ENCODE data around the gene CD53. TPM values are rescaled to one million over a fixed set of nuclear protein-coding genes. Genes with fewer than 3 reads are reported as not detected.
"Not testable (repeated sequence)": the region's sequence is repeated elsewhere in the genome, so short reads cannot be mapped to it uniquely, and the experiment has no call there.

CD53 gene, protein sequence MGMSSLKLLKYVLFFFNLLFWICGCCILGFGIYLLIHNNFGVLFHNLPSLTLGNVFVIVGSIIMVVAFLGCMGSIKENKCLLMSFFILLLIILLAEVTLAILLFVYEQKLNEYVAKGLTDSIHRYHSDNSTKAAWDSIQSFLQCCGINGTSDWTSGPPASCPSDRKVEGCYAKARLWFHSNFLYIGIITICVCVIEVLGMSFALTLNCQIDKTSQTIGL
- polyA plus RNA-seq (2013, experiment 1 of 2): not detected
- not detected for polyA plus RNA-seq (2013, experiment 2 of 2)

GRCh38 chr1:110872745-110873720 lies at the start of gene CD53:
Gene CD53 (plus strand): TSS chr1:110873148. CDS start chr1:110891409, 18,261 bp downstream.
- Histone ChIP-seq H3K9me3 (ENCODE audit: control insufficient read depth, low read length) (no peaks in the 10 kb centered on the region), H3K27ac (ENCODE audit: low read depth, low read length, severe bottlenecking) (no peak within 1 kb of the TSS), H3K4me3 (ENCODE audit: extremely low read depth, insufficient read depth, low read length, poor library complexity, severe bottlenecking) (no peak within 1 kb of the TSS), H3K36me3 (ENCODE audit: control insufficient read depth, insufficient read depth, low read length) (no peaks in the 10 kb centered on the region), H3K4me1 (ENCODE audit: control insufficient read depth, insufficient read depth, low read length, poor library complexity, severe bottlenecking) (no peaks in the 10 kb centered on the region)
- WGBS, 2 experiments (ENCODE audit: insufficient coverage in 2 of 2): 89 to 100% methylated on average over 3 to 9 of the region's 11 CpGs

DNA sequence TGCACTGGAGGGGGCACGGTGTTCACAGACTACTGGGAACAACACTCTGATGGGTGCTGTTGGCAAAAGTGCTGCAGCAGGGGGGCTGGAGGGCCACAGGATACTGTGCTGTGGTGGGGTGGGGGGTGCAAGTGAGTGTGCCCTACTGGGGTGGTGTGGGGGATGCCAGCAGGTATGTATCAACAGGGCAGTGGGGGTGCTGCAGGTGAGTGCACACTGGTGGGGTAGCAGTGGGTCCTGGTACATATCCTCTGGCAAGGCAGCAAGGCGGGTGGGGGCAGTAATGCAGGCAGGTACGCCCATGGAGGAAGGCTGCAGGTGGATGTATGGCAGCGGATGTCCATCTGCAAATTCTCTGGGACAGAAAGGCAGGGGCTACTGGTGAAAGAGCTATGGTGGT lies 48.8 kb upstream of the CD53 start:
- H3K36me3 ChIP-seq (ENCODE audit: control insufficient read depth, insufficient read depth, low read length): no peaks in the 10 kb centered on the region
- no peak overlapping the region for H3K4me3 ChIP-seq (ENCODE audit: extremely low read depth, insufficient read depth, low read length, poor library complexity, severe bottlenecking)
- H3K9me3 ChIP-seq (ENCODE audit: control insufficient read depth, low read length): no peaks in the 10 kb centered on the region
- WGBS, 2 experiments (ENCODE audit: insufficient coverage in 2 of 2): 88 to 92% methylated on average over 3 of the region's 4 CpGs
- no peak overlapping the region for H3K27ac ChIP-seq (ENCODE audit: low read depth, low read length, severe bottlenecking)
- no peaks in the 10 kb centered on the region for H3K4me1 ChIP-seq (ENCODE audit: control insufficient read depth, insufficient read depth, low read length, poor library complexity, severe bottlenecking)

- Histone ChIP-seq H3K4me1 (ENCODE audit: control insufficient read depth, insufficient read depth, low read length, poor library complexity, severe bottlenecking) (no peaks in the 10 kb centered on the region), H3K36me3 (ENCODE audit: control insufficient read depth, insufficient read depth, low read length) (no peaks in the 10 kb centered on the region), H3K27ac (ENCODE audit: low read depth, low read length, severe bottlenecking) (no peak overlapping the region), H3K4me3 (ENCODE audit: extremely low read depth, insufficient read depth, low read length, poor library complexity, severe bottlenecking) (no peak overlapping the region), H3K9me3 (ENCODE audit: control insufficient read depth, low read length) (no peaks in the 10 kb centered on the region)
- 38 to 88% methylated on average over 2 to 4 of the region's 5 CpGs for WGBS, 2 experiments (ENCODE audit: insufficient coverage in 2 of 2)
These were observed 42.9 kb upstream of the CD53 start for GRCh38 chr1:110829955-110830553.

GRCh38 chr1:110833779-110834178 lies 39.2 kb upstream of the CD53 start:
- no CpG with 5 or more reads among the region's 3 CpGs for WGBS, 2 experiments (ENCODE audit: insufficient coverage in 2 of 2)
- H3K27ac ChIP-seq (ENCODE audit: low read depth, low read length, severe bottlenecking); H3K4me3 ChIP-seq (ENCODE audit: extremely low read depth, insufficient read depth, low read length, poor library complexity, severe bottlenecking); H3K36me3 ChIP-seq (ENCODE audit: control insufficient read depth, insufficient read depth, low read length); H3K9me3 ChIP-seq (ENCODE audit: control insufficient read depth, low read length); H3K4me1 ChIP-seq (ENCODE audit: control insufficient read depth, insufficient read depth, low read length, poor library complexity, severe bottlenecking): not testable (repeated sequence)

DNA sequence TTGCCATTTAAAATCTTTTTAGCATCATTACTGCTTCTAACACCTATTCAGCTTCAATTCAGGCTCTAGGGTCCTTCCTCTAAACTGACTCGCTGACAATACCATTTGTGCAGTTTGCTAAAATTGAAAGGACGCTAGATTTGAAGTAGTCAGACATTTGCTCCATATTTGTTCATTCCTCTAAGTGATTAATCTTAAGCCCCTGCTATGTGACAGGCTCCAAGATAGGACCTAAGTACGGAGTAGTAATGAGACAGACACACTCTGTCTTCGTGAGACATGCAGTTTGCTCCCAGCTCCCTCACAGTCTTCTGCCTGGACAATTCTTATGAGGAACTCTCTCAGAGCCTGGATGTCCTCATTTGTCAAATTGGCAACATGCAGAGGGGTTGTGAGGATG lies 26.1 kb upstream of the CD53 start:
- Histone ChIP-seq H3K9me3 (ENCODE audit: control insufficient read depth, low read length) (no peaks in the 10 kb centered on the region), H3K4me1 (ENCODE audit: control insufficient read depth, insufficient read depth, low read length, poor library complexity, severe bottlenecking) (no peaks in the 10 kb centered on the region), H3K36me3 (ENCODE audit: control insufficient read depth, insufficient read depth, low read length) (no peaks in the 10 kb centered on the region), H3K4me3 (ENCODE audit: extremely low read depth, insufficient read depth, low read length, poor library complexity, severe bottlenecking) (no peak overlapping the region), H3K27ac (ENCODE audit: low read depth, low read length, severe bottlenecking) (no peak overlapping the region)
- WGBS, 2 experiments (ENCODE audit: insufficient coverage in 2 of 2): 63 to 89% methylated on average over 3 to 4 of the region's 4 CpGs

- Histone ChIP-seq H3K27ac (ENCODE audit: low read depth, low read length, severe bottlenecking) (no peak overlapping the region), H3K4me3 (ENCODE audit: extremely low read depth, insufficient read depth, low read length, poor library complexity, severe bottlenecking) (no peak overlapping the region), H3K4me1 (ENCODE audit: control insufficient read depth, insufficient read depth, low read length, poor library complexity, severe bottlenecking) (no peaks in the 10 kb centered on the region), H3K9me3 (ENCODE audit: control insufficient read depth, low read length) (no peaks in the 10 kb centered on the region), H3K36me3 (ENCODE audit: control insufficient read depth, insufficient read depth, low read length) (no peaks in the 10 kb centered on the region)
- WGBS, 2 experiments (ENCODE audit: insufficient coverage in 2 of 2): no CpG with 5 or more reads among the region's 2 CpGs
These were observed 22.8 kb upstream of the CD53 start for GRCh38 chr1:110850145-110850544.

GRCh38 chr1:110850627-110851026 lies 22.3 kb upstream of the CD53 start:
- H3K27ac ChIP-seq (ENCODE audit: low read depth, low read length, severe bottlenecking): no peak overlapping the region
- WGBS, 2 experiments (ENCODE audit: insufficient coverage in 2 of 2): no CpG with 5 or more reads among the region's 1 CpG
- H3K9me3 ChIP-seq (ENCODE audit: control insufficient read depth, low read length): no peaks in the 10 kb centered on the region
- H3K4me3 ChIP-seq (ENCODE audit: extremely low read depth, insufficient read depth, low read length, poor library complexity, severe bottlenecking): no peak overlapping the region
- H3K4me1 ChIP-seq (ENCODE audit: control insufficient read depth, insufficient read depth, low read length, poor library complexity, severe bottlenecking): no peaks in the 10 kb centered on the region
- H3K36me3 ChIP-seq (ENCODE audit: control insufficient read depth, insufficient read depth, low read length): no peaks in the 10 kb centered on the region

GRCh38 chr1:110853135-110853534 lies 19.8 kb upstream of the CD53 start:
- WGBS, 2 experiments (ENCODE audit: insufficient coverage in 2 of 2): no CpG with 5 or more reads among the region's 3 CpGs
- Histone ChIP-seq H3K36me3 (ENCODE audit: control insufficient read depth, insufficient read depth, low read length) (no peaks in the 10 kb centered on the region), H3K4me1 (ENCODE audit: control insufficient read depth, insufficient read depth, low read length, poor library complexity, severe bottlenecking) (no peaks in the 10 kb centered on the region)

DNA sequence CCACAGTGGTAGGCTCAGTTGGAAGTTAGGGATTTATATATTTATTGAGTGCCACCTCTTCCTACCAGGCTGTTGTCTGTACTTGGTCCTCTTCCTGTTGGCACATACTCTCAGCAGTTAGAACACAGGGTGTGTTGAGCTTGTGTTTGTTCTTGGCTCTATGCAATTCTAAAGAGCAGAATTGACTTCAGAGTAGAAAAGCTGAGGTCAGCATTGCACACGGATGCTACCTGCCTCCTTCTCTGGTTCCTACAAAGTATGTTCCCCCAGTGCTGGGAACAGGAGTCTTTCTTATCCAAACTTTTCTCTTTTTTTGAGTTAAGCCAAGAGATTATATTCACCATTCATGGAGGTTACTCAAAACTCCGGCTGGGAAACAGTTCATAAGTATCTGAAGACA lies 16.5 kb upstream of the CD53 start:
- Histone ChIP-seq H3K4me1 (ENCODE audit: control insufficient read depth, insufficient read depth, low read length, poor library complexity, severe bottlenecking) (no peaks in the 10 kb centered on the region), H3K36me3 (ENCODE audit: control insufficient read depth, insufficient read depth, low read length) (no peaks in the 10 kb centered on the region), H3K4me3 (ENCODE audit: extremely low read depth, insufficient read depth, low read length, poor library complexity, severe bottlenecking) (no peak overlapping the region), H3K9me3 (ENCODE audit: control insufficient read depth, low read length) (no peaks in the 10 kb centered on the region), H3K27ac (ENCODE audit: low read depth, low read length, severe bottlenecking) (no peak overlapping the region)
- WGBS, 2 experiments (ENCODE audit: insufficient coverage in 2 of 2): 63 to 83% methylated on average over 1 of the region's 2 CpGs

More at GRCh38 chr1:110853135-110853534, 19.8 kb upstream of the CD53 start:
- no peak overlapping the region for H3K4me3 ChIP-seq (ENCODE audit: extremely low read depth, insufficient read depth, low read length, poor library complexity, severe bottlenecking)
- no peak overlapping the region for H3K27ac ChIP-seq (ENCODE audit: low read depth, low read length, severe bottlenecking)
- no peaks in the 10 kb centered on the region for H3K9me3 ChIP-seq (ENCODE audit: control insufficient read depth, low read length)

DNA sequence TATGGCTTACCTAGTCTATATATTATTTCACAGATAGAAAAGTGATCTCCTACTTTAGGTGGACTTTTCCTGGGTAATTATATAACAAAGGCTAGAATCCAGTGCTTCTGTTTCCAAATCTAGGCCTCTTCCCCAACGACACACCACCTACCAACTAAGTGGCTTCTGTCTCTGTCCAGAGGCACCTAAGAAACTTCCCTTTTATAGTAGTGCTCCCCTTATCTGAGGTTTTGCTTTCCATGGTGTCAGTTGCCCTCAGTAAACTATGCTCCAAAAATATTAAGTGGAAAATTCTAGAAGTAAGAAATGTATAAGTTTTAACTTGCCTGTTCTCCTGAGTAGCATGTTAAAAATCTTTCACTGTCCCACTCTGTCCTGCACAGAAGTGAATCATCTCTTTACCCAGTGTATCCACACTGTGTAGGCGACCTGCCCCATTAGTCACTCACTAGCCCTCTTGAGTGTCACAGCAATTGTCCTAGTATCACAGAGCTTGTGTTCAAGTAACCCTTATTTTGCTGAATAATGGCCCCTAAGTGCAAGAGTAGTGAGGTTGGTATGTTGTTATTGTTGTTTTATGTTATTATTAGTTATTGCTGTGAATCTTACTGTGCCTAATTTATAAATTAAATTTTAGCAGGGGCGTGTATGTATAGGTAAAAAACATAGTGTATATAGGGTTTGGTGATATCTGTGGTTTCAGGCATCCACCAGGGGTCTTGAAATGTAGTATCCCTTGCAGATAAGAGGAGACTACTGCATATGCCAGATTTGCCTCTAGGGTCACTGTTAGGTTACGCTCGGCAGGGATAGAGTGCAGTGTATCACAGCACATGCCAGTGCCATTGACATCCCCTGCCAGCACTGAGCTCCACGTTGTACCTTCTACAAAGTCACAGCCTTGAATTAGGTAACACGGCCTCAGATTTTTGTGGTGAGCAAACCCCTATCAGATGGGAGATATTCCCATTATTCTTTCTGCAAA lies 14.7 kb upstream of the CD53 start:
- 88% methylated on average over 3 to 6 of the region's 7 CpGs for WGBS, 2 experiments (ENCODE audit: insufficient coverage in 2 of 2)
- Histone ChIP-seq H3K27ac (ENCODE audit: low read depth, low read length, severe bottlenecking) (no peak overlapping the region), H3K4me3 (ENCODE audit: extremely low read depth, insufficient read depth, low read length, poor library complexity, severe bottlenecking) (no peak overlapping the region), H3K9me3 (ENCODE audit: control insufficient read depth, low read length) (no peaks in the 10 kb centered on the region), H3K4me1 (ENCODE audit: control insufficient read depth, insufficient read depth, low read length, poor library complexity, severe bottlenecking) (no peaks in the 10 kb centered on the region), H3K36me3 (ENCODE audit: control insufficient read depth, insufficient read depth, low read length) (no peaks in the 10 kb centered on the region)
